K562 (cell line): Measurements from ENCODE around the gene HCAR2. TPM values are rescaled to one million over a fixed set of nuclear protein-coding genes. Genes with fewer than 3 reads are reported as not detected.

Source experiments
- ATAC-seq: fragments of 200-7000 bp; cut with Tn5 transposase; 3 replicates; pipeline ENCODE4 v1.9.1; 2020; ENCODE audit warnings: moderate library complexity
- BruUV-seq: library from RNA; stranded (reverse); fragments of 400-500 nt; replicated peaks from 2 replicates; lab custom pipeline; 2021; lab: Mats Ljungman, UMichigan
- CTCF ChIA-PET: fragments of 300-600 bp; formaldehyde crosslinking; extraction: SDS; loops from one replicate; lab custom pipeline; 2021; ENCODE audit warnings: low intra/inter-chr PET ratio; lab: Yijun Ruan, JAX
- POLR2A ChIA-PET: fragments of 300-600, 350-650 bp; sonication (Branson Sonifier 250); formaldehyde crosslinking; extraction: SDS; loops from one replicate; lab custom pipeline; 2021; ENCODE audit warnings: antibody characterized with exemption, inconsistent platforms; lab: Yijun Ruan, JAX
- DNase-seq, 4 experiments: peaks; one replicate each; pipeline versions ENCODE4 v3.0.0 to v3.0.0-alpha.2; 2011 to 2018; ENCODE audit warnings: low spot score in 3 of 4, mixed read lengths in 3 of 4; ENCODE audit errors: extremely low read depth in 1 of 4
- FAIRE-seq: peaks from 2 replicates; lab custom pipeline; 2011; peaks lifted over from hg19 to GRCh38; lab: Jason Lieb, UNC
- H2AFZ ChIP-seq: 2 replicates; pipeline ENCODE4 v1.6.0; 2011; ENCODE audit warnings: low read depth, low read length, control low read depth, inconsistent platforms
- H3K27ac ChIP-seq: fragments of 200-600 bp; 3 replicates; pipeline ENCODE4 v1.8.0; 2011; ENCODE audit warnings: low read depth, mild to moderate bottlenecking, control low read depth, inconsistent platforms, low read length, moderate library complexity, mixed read lengths; ENCODE audit errors: extremely low read depth
- H3K27me3 ChIP-seq, 2 experiments: fragments of 300-600 bp in 1 of 2; 2 replicates in 1 of 2; 3 replicates in 1 of 2; pipeline versions ENCODE4 v1.6.0 to v1.8.0; 2011; ENCODE audit warnings: inconsistent platforms in 2 of 2, low read length in 2 of 2, mild to moderate bottlenecking in 1 of 2, mixed read lengths in 1 of 2, moderate library complexity in 1 of 2; ENCODE audit not compliant: control insufficient read depth in 2 of 2, insufficient read depth in 2 of 2
- H3K36me3 ChIP-seq: fragments of 300-600 bp; 3 replicates; pipeline ENCODE4 v1.8.0; 2011; ENCODE audit warnings: mild to moderate bottlenecking, low read length, inconsistent platforms; ENCODE audit not compliant: control insufficient read depth, insufficient read depth
- H3K4me1 ChIP-seq, 2 experiments: fragments of 200-600 bp in 1 of 2; replicated peaks in 1 of 2; 2 replicates in 1 of 2; 3 replicates in 1 of 2; pipeline versions ENCODE4 v1.5.1 to v1.8.0; 2011; ENCODE audit warnings: inconsistent platforms in 2 of 2, low read length in 2 of 2, mild to moderate bottlenecking in 1 of 2, mixed read lengths in 1 of 2, moderate library complexity in 1 of 2; ENCODE audit not compliant: control insufficient read depth in 2 of 2, insufficient read depth in 2 of 2
- H3K4me2 ChIP-seq: 2 replicates; pipeline ENCODE4 v1.6.1; 2011; ENCODE audit warnings: low read length, control low read depth, inconsistent platforms, mixed read lengths; ENCODE audit not compliant: insufficient read depth
- H3K4me3 ChIP-seq: fragments of 200-600 bp; sonication (generic), shearing (Covaris generic); 2 replicates; pipeline ENCODE4 v1.5.1; 2016; ENCODE audit warnings: control low read depth, inconsistent platforms
- H3K79me2 ChIP-seq: fragments of 200-600 bp; 3 replicates; pipeline ENCODE4 v1.8.0; 2011; ENCODE audit warnings: low read length, inconsistent platforms; ENCODE audit not compliant: control insufficient read depth, insufficient read depth
- H3K9ac ChIP-seq, 2 experiments: 2 replicates each; pipeline versions ENCODE4 v1.6.0 to v1.6.1; 2011; ENCODE audit warnings: low read depth in 2 of 2, low read length in 2 of 2, control low read depth in 1 of 2, inconsistent platforms in 1 of 2, mild to moderate bottlenecking in 1 of 2, mixed read lengths in 1 of 2; ENCODE audit not compliant: insufficient read depth in 1 of 2
- H3K9me1 ChIP-seq: one replicate; pipeline ENCODE4 v1.6.0; 2011; ENCODE audit warnings: inconsistent platforms, mild to moderate bottlenecking, low read length, moderate library complexity; ENCODE audit not compliant: control insufficient read depth, insufficient read depth
- H3K9me3 ChIP-seq: replicated peaks from 2 replicates; pipeline ENCODE4 v1.5.1; 2011; ENCODE audit warnings: low read depth, low read length, inconsistent platforms; ENCODE audit not compliant: control insufficient read depth, insufficient read depth
- H4K20me1 ChIP-seq: replicated peaks from 2 replicates; pipeline ENCODE4 v1.6.1; 2011; ENCODE audit warnings: low read length, inconsistent platforms, mixed read lengths; ENCODE audit not compliant: control insufficient read depth, insufficient read depth
- HDAC8 ChIP-seq: fragments of 450-650 bp; IDR thresholded peaks from 2 replicates; pipeline ENCODE4 v1.6.1; 2016; ENCODE audit warnings: mild to moderate bottlenecking, missing genetic modification characterization, moderate library complexity, missing compliant biosample characterization
- NBN ChIP-seq: fragments of 450-650 bp; IDR thresholded peaks from 2 replicates; pipeline ENCODE4 v1.6.1; 2016; ENCODE audit warnings: low read depth, mild to moderate bottlenecking
- POLR3G ChIP-seq: IDR thresholded peaks from 2 replicates; pipeline ENCODE4 v1.6.1; 2011; ENCODE audit not compliant: insufficient read length, insufficient replicate concordance; ENCODE audit errors: extremely low read depth
- RBM25 ChIP-seq: fragments of 200-400 bp; formaldehyde crosslinking; IDR thresholded peaks from 2 replicates; pipeline ENCODE4 v1.6.1; 2018; ENCODE audit warnings: low read length, low read depth, moderate library complexity; ENCODE audit not compliant: severe bottlenecking
- ZNF121 ChIP-seq: sonication (generic); formaldehyde crosslinking; conservative IDR thresholded peaks from 2 replicates; pipeline ENCODE4 v1.8.0; 2022; ENCODE audit warnings: missing genetic modification reagents
- WGBS: fragments of 100-300 bp; shearing (Covaris generic); methylation state at CpG from one replicate; pipeline ENCODE4 v1.1.6; 2016; ENCODE audit warnings: low coverage, mixed read lengths; ENCODE audit not compliant: insufficient coverage; ENCODE audit errors: missing lambda C conversion rate; 5-methylcytosine and 5-hydroxymethylcytosine counted together
- in situ Hi-C: fragments of 300-500 bp; cut with MboI; formaldehyde crosslinking; loops from 4 replicates; pipeline ENCODE4 v1.15.0; 2018; ENCODE audit warnings: inconsistent platforms, mixed read lengths
- intact Hi-C: fragments of 100-400 bp; cut with micrococcal nuclease; formaldehyde crosslinking; loops from 2 replicates; pipeline ENCODE4 v1.14.2; 2022
- polyA plus RNA-seq, 8 experiments: library from polyadenylated mRNA; depleted of rRNA in 4 of 8; stranded (reverse) in 5 of 8; unstranded in 3 of 8; fragments of >200 nt; fragmentation: Nextera tagmentation in 2 of 8; fragmentation: Illumina TruSeq in 1 of 8; extraction: Ambion mirVana in 2 of 8; extraction: Trizol in 1 of 8; gene quantifications; 2 replicates each; pipeline versions ENCODE4 v1.2.1 to v1.2.3, GENCODE V29; 2011 to 2014; ENCODE audit warnings: inconsistent platforms in 1 of 8, missing spikeins in 1 of 8
- total RNA-seq, 7 experiments: library from RNA; depleted of rRNA in 6 of 7; stranded (reverse); fragments of >200 nt in 6 of 7; fragmentation: Illumina TruSeq in 2 of 7; extraction: Trizol in 2 of 7; gene quantifications; 2 replicates each; pipeline versions ENCODE4 v1.2.1 to v1.2.3, GENCODE V29; 2011 to 2021; ENCODE audit warnings: low replicate concordance in 1 of 7
- TF ChIP-seq, protein P1 (sequence below): fragments of 250-450 bp; sonication (Bioruptor Pico); IDR thresholded peaks from 2 replicates; pipeline ENCODE4 v1.5.0; 2021; ENCODE audit warnings: mild to moderate bottlenecking, moderate library complexity
- TF ChIP-seq, protein P2 (sequence below): fragments of 450-650 bp; formaldehyde crosslinking; IDR thresholded peaks from 2 replicates; pipeline ENCODE4 v1.4.0; 2020; ENCODE audit warnings: mild to moderate bottlenecking, moderate library complexity

HCAR2 gene
- total and polyA plus RNA-seq, 9 of the 15 experiments (the other 6 are each of a cell fraction or from before 2014, with no cell fraction given): not detected

DNA sequence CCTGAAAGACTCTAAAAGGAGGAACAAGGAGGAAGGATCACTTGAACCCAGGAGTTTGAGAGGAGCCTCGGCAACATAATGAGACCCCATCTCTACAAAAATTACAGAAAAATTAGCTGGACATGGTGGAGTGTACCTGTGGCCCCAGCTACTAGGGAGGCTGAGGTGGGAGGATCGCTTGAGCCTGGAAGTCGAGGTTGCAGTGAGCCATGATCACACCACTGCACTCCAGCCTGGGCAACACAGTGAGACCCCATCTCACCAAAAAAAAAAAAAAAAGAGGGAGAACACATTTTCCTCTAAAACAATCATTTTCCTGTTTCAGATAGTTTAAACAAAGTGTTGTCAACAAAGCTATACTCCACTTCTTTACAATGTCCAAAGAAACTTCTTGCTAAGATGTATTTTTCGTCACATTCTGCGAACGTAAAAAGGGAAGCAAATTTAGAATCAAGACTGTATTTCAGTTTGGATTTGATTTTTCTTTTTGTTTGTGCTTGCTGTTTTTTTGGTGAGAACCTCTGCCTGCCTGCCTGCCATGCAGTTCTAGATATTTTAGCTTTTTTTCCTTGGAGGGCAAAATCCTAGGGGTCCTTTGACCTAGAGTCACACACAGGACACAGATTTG lies 22.4 kb upstream of the HCAR2 start:
- ChIA-PET POLR2A (interaction anchor here (0.5 to 1.6 kb wide), 3 partner anchors 9 to 67 kb away, joined by 3 to 4 read pairs (median 3); no protein-coding TSS in a partner anchor), CTCF (no interaction called here)
- Histone ChIP-seq H3K36me3 (no peaks in the 10 kb centered on the region), H3K4me1 (peaks cover 8 to 9% of the 10 kb centered on the region in 2 experiments; a peak in 3 of 5 replicates), H3K27ac (no peak overlapping the region), H3K9me3 (no peaks in the 10 kb centered on the region), H4K20me1 (peaks cover 3% of the 10 kb centered on the region; the same call in 1 of the 2 replicates), H3K4me2 (no peak overlapping the region), H2AFZ (no peak overlapping the region), H3K79me2 (no peaks in the 10 kb centered on the region), H3K27me3 (peaks cover 17 to 27% of the 10 kb centered on the region in 2 experiments), H3K4me3 (no peak overlapping the region), H3K9ac (no peak overlapping the region), H3K9me1 (no peaks in the 10 kb centered on the region)
- in situ Hi-C loops (no loop called here), intact Hi-C loops (no loop called here)
- TF ChIP-seq HDAC8 (no peak), POLR3G (no peak), ZNF121 (CRISPR knock-in tag) (peak; percentile 91), RBM25 (peak; percentile 26), NBN (no peak)
- TF ChIP-seq, protein P1, sequence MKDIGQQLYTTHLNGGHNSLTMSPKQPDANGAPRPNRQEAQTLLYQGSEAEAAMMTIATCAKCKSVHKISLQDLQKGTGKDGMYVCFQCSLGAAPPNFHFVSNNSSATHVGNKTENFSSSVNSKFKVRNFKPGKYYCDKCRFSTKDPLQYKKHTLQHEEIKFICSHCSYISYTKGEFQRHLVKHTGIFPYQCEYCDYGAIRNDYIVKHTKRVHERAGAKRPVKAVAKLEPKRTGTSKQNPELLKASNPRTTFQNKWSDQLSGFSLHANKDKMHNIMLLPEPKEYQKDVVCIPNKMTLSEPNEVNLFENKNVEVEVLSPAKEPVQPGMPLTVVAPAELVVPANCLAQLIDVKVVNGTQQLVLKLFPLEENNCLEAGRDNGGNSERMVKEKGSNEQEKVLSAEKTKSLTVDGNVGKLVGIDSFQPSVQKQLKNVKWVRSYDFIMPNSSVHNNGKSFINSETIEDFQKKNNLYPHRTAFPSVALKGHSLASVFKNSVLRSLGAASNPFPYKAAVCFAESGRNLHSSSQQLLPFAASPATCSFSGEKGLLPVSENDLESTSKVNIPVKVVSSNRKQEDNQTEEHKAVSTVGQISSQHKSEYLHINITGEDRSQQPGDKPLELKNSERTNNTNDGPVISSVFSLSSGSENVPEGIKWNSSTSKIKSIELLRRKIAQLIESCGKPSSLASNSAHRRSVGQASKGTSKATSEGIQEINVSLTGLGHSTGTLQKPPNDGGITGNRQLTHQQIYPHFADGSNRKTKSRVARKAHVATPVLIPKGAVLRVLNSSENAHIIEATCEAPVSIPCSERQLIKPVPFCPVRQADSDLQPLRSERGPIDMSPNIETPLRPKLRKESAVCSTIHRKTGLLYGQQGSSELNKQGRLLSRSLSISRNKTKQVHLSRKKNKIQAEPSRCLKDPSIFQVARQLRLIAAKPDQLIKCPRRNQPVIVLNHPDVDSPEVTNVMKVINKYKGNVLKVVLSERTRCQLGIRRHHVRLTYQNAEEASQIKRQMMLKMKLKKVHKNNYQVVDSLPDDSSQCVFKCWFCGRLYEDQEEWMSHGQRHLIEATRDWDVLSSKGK: no peak
- TF ChIP-seq, protein P2, sequence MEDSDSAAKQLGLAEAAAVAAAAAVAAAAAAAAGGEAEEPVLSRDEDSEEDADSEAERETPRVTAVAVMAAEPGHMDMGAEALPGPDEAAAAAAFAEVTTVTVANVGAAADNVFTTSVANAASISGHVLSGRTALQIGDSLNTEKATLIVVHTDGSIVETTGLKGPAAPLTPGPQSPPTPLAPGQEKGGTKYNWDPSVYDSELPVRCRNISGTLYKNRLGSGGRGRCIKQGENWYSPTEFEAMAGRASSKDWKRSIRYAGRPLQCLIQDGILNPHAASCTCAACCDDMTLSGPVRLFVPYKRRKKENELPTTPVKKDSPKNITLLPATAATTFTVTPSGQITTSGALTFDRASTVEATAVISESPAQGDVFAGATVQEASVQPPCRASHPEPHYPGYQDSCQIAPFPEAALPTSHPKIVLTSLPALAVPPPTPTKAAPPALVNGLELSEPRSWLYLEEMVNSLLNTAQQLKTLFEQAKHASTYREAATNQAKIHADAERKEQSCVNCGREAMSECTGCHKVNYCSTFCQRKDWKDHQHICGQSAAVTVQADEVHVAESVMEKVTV: no peak
- ATAC-seq: no peak
- WGBS: 27% methylated on average over 6 of the region's 6 CpGs
- no TSS peak for BruUV-seq
- no peak for FAIRE-seq
- no peak for DNase-seq
